HFFc6 (cell line): ENCODE data around the gene POMP. TPM values are rescaled to one million over a fixed set of nuclear protein-coding genes. Genes with fewer than 3 reads are reported as not detected.

Experiments
- DNase-seq: peaks from one replicate; pipeline ENCODE4 v3.0.0-alpha.2; 2018
- H3K27ac Mint-ChIP-seq: 2 replicates; pipeline ENCODE4 v1.8.0; 2020; ENCODE audit warnings: mild to moderate bottlenecking, mixed read lengths
- H3K27me3 Mint-ChIP-seq: 2 replicates; pipeline ENCODE4 v1.8.0; 2021; ENCODE audit warnings: mild to moderate bottlenecking, moderate library complexity, mixed read lengths; ENCODE audit not compliant: insufficient read depth
- H3K36me3 Mint-ChIP-seq: 2 replicates; pipeline ENCODE4 v1.8.0; 2021; ENCODE audit warnings: low read depth, mixed read lengths
- H3K4me1 Mint-ChIP-seq: 2 replicates; pipeline ENCODE4 v1.8.0; 2020; ENCODE audit warnings: low read depth, mixed read lengths
- H3K4me3 Mint-ChIP-seq: 2 replicates; pipeline ENCODE4 v1.8.0; 2020; ENCODE audit warnings: mild to moderate bottlenecking, moderate library complexity, mixed read lengths
- H3K9me3 Mint-ChIP-seq: 2 replicates; pipeline ENCODE4 v1.8.0; 2020; ENCODE audit warnings: mild to moderate bottlenecking, mixed read lengths
- total RNA-seq, 6 experiments: library from RNA; stranded (reverse); fragmentation: NEBNext Ultra II Directional; extraction: Animal tissue kit (Norgen Biotek cat#: 25700); gene quantifications; 2 replicates in 1 of 6; 3 replicates in 5 of 6; pipeline ENCODE4 v1.2.3, GENCODE V29; 2021
- TF ChIP-seq, protein P1 (sequence below): fragments of 200-600 bp; sonication (generic); IDR thresholded peaks from 2 replicates; pipeline ENCODE4 v1.5.0; 2021; ENCODE audit warnings: antibody characterized with exemption, mild to moderate bottlenecking

Gene POMP
- total RNA-seq, 6 experiments from 2014 or later: 156 to 175 (median 165) TPM

DNA sequence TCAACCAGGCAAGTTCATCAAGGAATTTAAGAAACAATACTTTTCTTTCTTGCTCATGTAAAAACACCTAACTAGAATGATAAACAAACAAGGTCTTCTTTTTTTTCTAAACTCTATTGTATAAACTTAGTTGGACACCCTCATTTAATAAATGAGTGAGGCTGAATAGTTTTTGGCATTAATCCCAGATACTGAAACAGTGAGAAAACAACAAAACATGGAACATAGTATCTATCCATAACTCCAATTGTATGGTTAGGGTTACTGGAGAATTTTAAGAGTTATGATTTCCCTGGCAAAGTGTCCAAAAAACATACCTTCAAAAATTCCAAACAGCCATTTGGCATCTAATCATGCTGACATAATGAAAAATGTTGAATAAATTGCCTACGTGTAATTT, 5.8 kb upstream of the POMP start:
- H3K4me1 Mint-ChIP-seq: peaks cover 76% of the 10 kb centered on the region
- TF ChIP-seq, protein P1, sequence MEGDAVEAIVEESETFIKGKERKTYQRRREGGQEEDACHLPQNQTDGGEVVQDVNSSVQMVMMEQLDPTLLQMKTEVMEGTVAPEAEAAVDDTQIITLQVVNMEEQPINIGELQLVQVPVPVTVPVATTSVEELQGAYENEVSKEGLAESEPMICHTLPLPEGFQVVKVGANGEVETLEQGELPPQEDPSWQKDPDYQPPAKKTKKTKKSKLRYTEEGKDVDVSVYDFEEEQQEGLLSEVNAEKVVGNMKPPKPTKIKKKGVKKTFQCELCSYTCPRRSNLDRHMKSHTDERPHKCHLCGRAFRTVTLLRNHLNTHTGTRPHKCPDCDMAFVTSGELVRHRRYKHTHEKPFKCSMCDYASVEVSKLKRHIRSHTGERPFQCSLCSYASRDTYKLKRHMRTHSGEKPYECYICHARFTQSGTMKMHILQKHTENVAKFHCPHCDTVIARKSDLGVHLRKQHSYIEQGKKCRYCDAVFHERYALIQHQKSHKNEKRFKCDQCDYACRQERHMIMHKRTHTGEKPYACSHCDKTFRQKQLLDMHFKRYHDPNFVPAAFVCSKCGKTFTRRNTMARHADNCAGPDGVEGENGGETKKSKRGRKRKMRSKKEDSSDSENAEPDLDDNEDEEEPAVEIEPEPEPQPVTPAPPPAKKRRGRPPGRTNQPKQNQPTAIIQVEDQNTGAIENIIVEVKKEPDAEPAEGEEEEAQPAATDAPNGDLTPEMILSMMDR: no peak
- H3K27ac Mint-ChIP-seq: no peak overlapping the region

DNA sequence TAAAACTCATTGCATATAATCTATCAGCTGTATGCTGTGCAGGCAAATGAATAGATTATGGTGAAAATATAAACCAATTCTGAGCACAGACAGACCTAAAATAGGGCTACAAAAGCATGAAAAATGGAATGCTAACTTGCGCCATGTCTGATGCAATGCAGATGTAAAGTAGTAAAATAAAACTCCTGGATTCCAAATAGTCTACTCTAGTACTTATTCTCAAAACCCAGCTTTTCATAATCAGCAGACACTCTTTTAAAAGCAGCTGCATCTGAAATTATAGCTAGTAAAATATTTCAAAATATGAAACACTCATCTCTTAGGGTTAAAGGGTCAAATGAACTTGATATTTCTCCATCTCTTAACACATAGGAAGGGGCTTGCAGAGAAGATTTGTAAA, 4.7 kb upstream of the POMP start:
- no peaks in the 10 kb centered on the region for H3K9me3 Mint-ChIP-seq
- TF ChIP-seq, protein P1: no peak
- H3K4me1 Mint-ChIP-seq: peaks cover 75% of the 10 kb centered on the region
- H3K27ac Mint-ChIP-seq: no peak overlapping the region; the same call in 1 of the 2 replicates
- no peak for DNase-seq
- H3K27me3 Mint-ChIP-seq: no peaks in the 10 kb centered on the region
- peaks cover 32% of the 10 kb centered on the region for H3K36me3 Mint-ChIP-seq
- H3K4me3 Mint-ChIP-seq: no peak overlapping the region

More for the DNA sequence above, 5.8 kb upstream of the POMP start:
- Mint-ChIP-seq H3K9me3 (no peaks in the 10 kb centered on the region), H3K36me3 (peaks cover 26% of the 10 kb centered on the region), H3K4me3 (no peak overlapping the region), H3K27me3 (no peaks in the 10 kb centered on the region)
- no peak for DNase-seq

DNA sequence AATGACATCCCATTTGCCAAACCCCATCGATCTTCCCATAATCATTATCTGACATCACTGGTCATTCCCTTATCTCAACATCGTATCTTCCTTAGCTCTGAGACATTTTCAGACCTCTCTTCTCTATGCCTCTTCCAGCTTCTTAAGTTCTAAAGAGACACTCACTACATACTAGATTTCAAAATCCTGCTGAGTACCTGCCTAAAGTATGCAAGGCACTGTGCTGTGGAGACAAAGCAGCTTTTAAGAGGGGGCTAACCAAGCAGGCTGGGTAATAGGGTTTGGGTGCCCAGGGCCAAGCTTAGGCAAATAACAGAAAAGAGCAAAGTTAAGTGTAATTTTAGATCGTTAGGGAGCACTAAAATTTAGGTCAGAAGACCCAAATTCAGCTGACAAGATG, 3.4 kb upstream of the POMP start:
- peaks cover 71% of the 10 kb centered on the region for H3K4me1 Mint-ChIP-seq
- no peaks in the 10 kb centered on the region for H3K27me3 Mint-ChIP-seq
- TF ChIP-seq, protein P1: no peak
- peak overlapping the region; percentile 86 for H3K27ac Mint-ChIP-seq
- H3K4me3 Mint-ChIP-seq: peak overlapping the region; percentile 76
- peaks cover 45% of the 10 kb centered on the region for H3K36me3 Mint-ChIP-seq
- no peaks in the 10 kb centered on the region for H3K9me3 Mint-ChIP-seq
- DNase-seq: peak; percentile 66

DNA sequence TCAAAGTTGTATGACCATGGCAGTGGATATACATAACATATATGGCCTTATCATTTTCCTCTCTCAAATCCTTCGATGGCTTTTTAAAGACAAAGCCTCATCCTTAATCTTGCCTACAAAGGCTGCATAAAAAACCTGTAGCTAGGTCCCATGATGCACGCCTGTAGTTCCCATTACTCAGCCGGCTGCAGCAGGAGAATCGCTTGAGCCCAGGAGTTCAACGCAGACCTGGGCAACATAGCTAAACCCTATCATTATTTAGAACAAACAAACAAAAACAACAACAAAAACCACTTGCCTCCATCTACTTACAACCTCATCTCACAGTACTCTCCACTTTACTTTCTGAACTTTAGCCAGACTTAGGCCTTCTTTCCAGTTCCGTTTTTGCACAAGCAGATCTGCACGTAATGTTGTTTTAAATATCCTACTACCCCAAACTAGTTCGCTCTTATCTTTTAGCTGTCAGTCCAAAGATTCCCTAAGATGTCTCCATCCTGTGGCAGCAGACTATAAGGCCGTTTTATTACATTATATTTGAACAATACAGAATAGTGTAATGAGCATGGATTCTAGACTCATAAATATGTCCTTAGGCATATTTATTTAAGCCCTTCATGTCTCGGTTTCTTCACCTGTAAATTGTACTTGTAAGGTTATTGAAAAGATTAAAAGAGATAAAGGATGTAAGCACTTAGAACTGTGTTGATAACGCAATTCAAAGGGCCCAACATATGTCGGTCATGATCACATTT, 969 bp upstream of the POMP start:
- peaks cover 48% of the 10 kb centered on the region for H3K36me3 Mint-ChIP-seq
- H3K4me1 Mint-ChIP-seq: peaks cover 70% of the 10 kb centered on the region
- no peaks in the 10 kb centered on the region for H3K27me3 Mint-ChIP-seq
- peak overlapping the region; percentile 86 for H3K27ac Mint-ChIP-seq
- H3K9me3 Mint-ChIP-seq: no peaks in the 10 kb centered on the region
- TF ChIP-seq, protein P1: peak; percentile 53
- DNase-seq: peak; percentile 16
- peak overlapping the region; percentile 87 for H3K4me3 Mint-ChIP-seq

DNA sequence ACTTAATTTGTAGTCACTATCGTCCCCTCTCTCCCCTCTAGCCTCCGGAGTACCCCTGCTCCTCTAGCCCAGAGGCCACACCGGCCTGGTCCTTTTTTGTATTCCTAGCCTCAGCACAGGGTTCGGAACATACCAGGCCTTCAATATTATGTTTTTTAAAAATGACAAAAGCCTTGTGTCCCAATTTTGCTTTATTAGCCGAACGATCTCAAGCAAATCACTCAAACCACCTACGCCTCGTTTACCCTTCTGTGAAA, 463 bp upstream of the POMP start:
- H3K27ac Mint-ChIP-seq: peak overlapping the region; percentile 86
- H3K4me1 Mint-ChIP-seq: peaks cover 67% of the 10 kb centered on the region
- DNase-seq: no peak
- peak overlapping the region; percentile 87 for H3K4me3 Mint-ChIP-seq
- TF ChIP-seq, protein P1: no peak
- no peaks in the 10 kb centered on the region for H3K9me3 Mint-ChIP-seq
- H3K36me3 Mint-ChIP-seq: peaks cover 47% of the 10 kb centered on the region
- H3K27me3 Mint-ChIP-seq: no peaks in the 10 kb centered on the region
